ENCODE data around the gene CTNND2.

DNA sequence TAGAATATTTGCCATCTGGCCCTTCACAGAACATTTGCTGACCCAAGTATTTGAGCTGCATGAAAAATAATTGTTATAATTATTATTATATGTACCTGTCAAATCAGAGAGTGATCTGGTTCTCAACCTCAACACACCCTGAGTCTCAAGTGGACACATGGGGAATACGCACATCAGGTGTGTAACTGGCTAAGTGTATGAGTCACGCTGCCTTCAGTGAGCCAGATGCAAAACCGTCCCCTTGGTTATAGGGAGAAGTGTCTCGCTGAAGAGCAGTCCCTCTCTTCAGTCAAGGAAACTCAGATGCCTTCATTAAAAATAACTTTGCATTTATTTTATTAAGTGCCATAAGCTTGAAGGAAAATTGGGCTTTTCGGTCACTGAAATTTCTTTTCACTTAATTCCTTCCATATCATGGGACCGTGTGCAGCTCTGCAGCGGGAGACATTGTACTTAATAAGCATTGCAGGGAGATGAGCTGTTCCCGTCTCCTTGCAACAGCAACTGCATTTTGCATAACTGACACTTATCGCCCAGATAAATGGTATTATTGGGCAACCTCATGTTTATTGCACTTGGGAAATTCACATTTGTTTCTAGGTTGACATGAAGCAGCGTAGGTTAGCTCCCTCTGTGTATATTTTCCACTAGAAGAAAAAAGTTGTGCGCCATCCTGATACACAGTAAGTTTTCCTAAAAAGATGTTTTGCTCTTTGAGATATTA lies 630.9 kb downstream of the CTNND2 start:
- TF ChIP-seq FOXM1 (IDR thresholded peaks at IDR 0.05; ENCODE audit: borderline replicate concordance) (no peak), L3MBTL2 (conservative IDR thresholded peaks at IDR 0.05) (no peak), FOXK2 (IDR thresholded peaks at IDR 0.05) (no peak), SP1 (IDR thresholded peaks at IDR 0.05) (no peak), BHLHE40 (IDR thresholded peaks at IDR 0.05; ENCODE audit: borderline replicate concordance) (no peak), TARDBP (IDR thresholded peaks at IDR 0.05) (no peak)

Measured in HEK293T (cell line).